ENCODE measurements around the gene TRMU. TPM values are rescaled to one million over a fixed set of nuclear protein-coding genes. Genes with fewer than 3 reads are reported as not detected.

TRMU gene
- total and polyA plus RNA-seq, 2 of the 4 experiments (the other 2 are of a cell fraction): 19.0 to 36.4 TPM

- Histone ChIP-seq H3K9ac (ENCODE audit: low read depth, low read length) (no peak overlapping the region), H2AK9ac (replicated peaks; ENCODE audit: low read depth, low read length, poor library complexity) (no peak overlapping the region), H3K56ac (ENCODE audit: extremely low read depth, insufficient read depth, low read length) (no peak overlapping the region), H3K9me3 (ENCODE audit: control insufficient read depth, insufficient read depth, low read length) (no peaks in the 10 kb centered on the region), H4K20me1 (ENCODE audit: insufficient read depth, low read length) (peaks cover 9% of the 10 kb centered on the region; the same call in 1 of the 2 replicates), H2BK5ac (ENCODE audit: low read depth, low read length, poor library complexity, severe bottlenecking) (no peak overlapping the region), H4K5ac (ENCODE audit: low read depth, low read length) (no peak overlapping the region), H3K27me3 (ENCODE audit: control insufficient read depth, insufficient read depth, low read length) (no peaks in the 10 kb centered on the region), H2BK20ac (ENCODE audit: low read depth, low read length) (no peak overlapping the region), H4K91ac (ENCODE audit: insufficient read depth, low read depth, low read length) (no peak overlapping the region), H2AFZ (replicated peaks; ENCODE audit: low read length, poor library complexity) (no peak overlapping the region), H3K9me1 (ENCODE audit: insufficient read depth, low read length) (peaks cover 6% of the 10 kb centered on the region; the same call in 1 of the 2 replicates), H3K4me3 (ENCODE audit: insufficient read depth, low read depth, low read length) (no peak overlapping the region), H3K14ac (replicated peaks; ENCODE audit: low read depth, low read length) (no peak overlapping the region), H3K4ac (ENCODE audit: low read depth, low read length) (no peak overlapping the region), H3K36me3 (ENCODE audit: control insufficient read depth, insufficient read depth, low read length) (peaks cover 37% of the 10 kb centered on the region), H3K4me2 (ENCODE audit: low read depth, low read length) (no peak overlapping the region), H3K79me1 (ENCODE audit: low read depth in 1 of 2, low read length in 2 of 2) (peaks cover 31 to 41% of the 10 kb centered on the region in 2 experiments), H3K27ac (ENCODE audit: insufficient read depth, low read length) (no peak overlapping the region), H3K4me1 (ENCODE audit: control insufficient read depth, insufficient read depth, low read length) (peaks cover 2% of the 10 kb centered on the region; the same call in 1 of the 2 replicates), H3K23ac (ENCODE audit: low read depth, low read length) (no peak overlapping the region), H4K8ac (ENCODE audit: low read depth in 2 of 2, low read length in 2 of 2) (no peak overlapping the region), H2AK5ac (ENCODE audit: low read depth, low read length) (no peak overlapping the region), H2BK15ac (ENCODE audit: low read depth, low read length) (no peak overlapping the region), H2BK120ac (ENCODE audit: low read depth, low read length) (no peak overlapping the region), H3K18ac (ENCODE audit: low read depth, low read length) (no peak overlapping the region)
- no peak for TF ChIP-seq CTCF (conservative IDR thresholded peaks at IDR 0.05; ENCODE audit: low read depth, low read length)
- TF ChIP-seq NFE2L2 (IDR thresholded peaks at IDR 0.05; ENCODE audit: low read depth, low read length): no peak
- no peak for TF ChIP-seq CHD1 (IDR thresholded peaks at IDR 0.05; ENCODE audit: low read depth, low read length)
- no peak for TF ChIP-seq BHLHE40 (IDR thresholded peaks at IDR 0.05; ENCODE audit: low read depth, low read length)
- ChIA-PET CTCF (no interaction called here), POLR2A (ENCODE audit: unreplicated experiment) (no interaction called here)
- BruUV-seq (replicated peaks): no TSS peak
- intact Hi-C loops (cut with micrococcal nuclease): no loop called here
- dilution Hi-C loops (cut with HindIII; ENCODE audit: low sequenced_read_pairs, unreplicated experiment): no loop called here
- 100% methylated on average over 1 of the region's 9 CpGs; no CpG with 5 or more reads in 1 of the 2 experiments for WGBS, 2 experiments (ENCODE audit: extremely low coverage in 2 of 2, insufficient read length in 1 of 2)
- ATAC-seq (ENCODE audit: low read depth) (no peak), DNase-seq (no peak)
- in situ Hi-C loops (cut with MboI; ENCODE audit: low sequenced_read_pairs): no loop called here
Measured at GRCh38 chr22:46337870-46338269, 2.4 kb downstream of the TRMU start.
